Bronchial epithelial cell (primary cell): ENCODE measurements around the gene KLHDC8A. TPM values are rescaled to one million over a fixed set of nuclear protein-coding genes. Genes with fewer than 3 reads are reported as not detected.

Experiments
- DNase-seq: peaks from one replicate; pipeline ENCODE4 v3.0.0-alpha.2; 2010; ENCODE audit warnings: low read depth
- FAIRE-seq: peaks from 2 replicates; lab custom pipeline; 2011; peaks lifted over from hg19 to GRCh38; lab: Jason Lieb, UNC
- H3K27me3 ChIP-seq: 2 replicates; pipeline ENCODE4 v1.5.1; 2011; ENCODE audit warnings: low read length; ENCODE audit not compliant: control insufficient read depth, insufficient read depth
- H3K36me3 ChIP-seq: 2 replicates; pipeline ENCODE4 v1.5.1; 2011; ENCODE audit warnings: low read length; ENCODE audit not compliant: control insufficient read depth, insufficient read depth
- H3K4me3 ChIP-seq: 2 replicates; pipeline ENCODE4 v1.5.1; 2011; ENCODE audit warnings: mild to moderate bottlenecking, low read depth, low read length, control low read depth
- total RNA-seq: library from RNA; depleted of rRNA; stranded (reverse); fragments of >200 nt; gene quantifications from 2 replicates; pipeline ENCODE4 v1.2.1, GENCODE V29; 2014
- TF ChIP-seq, protein P1 (sequence below): IDR thresholded peaks from 2 replicates; pipeline ENCODE4 v1.5.1; 2011; ENCODE audit warnings: mild to moderate bottlenecking, moderate library complexity, low read length, control low read depth, inconsistent platforms; ENCODE audit not compliant: insufficient read depth, severe bottlenecking

The KLHDC8A gene
- total RNA-seq, 1 donor from 2014 or later = not detected

DNA sequence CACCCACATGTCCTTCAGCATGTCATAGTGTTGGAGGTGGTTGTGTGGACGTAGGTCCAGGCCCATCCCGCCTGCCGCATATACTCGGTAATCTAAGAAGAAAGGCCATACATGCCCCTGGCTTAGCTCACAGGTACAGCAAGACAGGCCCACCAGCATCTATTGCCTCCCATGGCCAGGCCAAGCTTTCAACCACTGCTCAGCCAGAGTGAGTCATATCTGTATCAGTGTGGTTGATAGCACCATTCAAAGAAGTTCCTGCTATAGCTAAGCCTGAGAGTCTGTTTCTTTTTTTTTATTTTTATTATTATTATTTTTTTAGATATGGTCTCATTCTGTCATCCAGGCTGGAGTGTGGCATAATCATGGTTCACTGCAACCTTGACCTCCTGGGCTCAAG, 17.0 kb downstream of the KLHDC8A start:
- Histone ChIP-seq H3K27me3 (peaks cover 16% of the 10 kb centered on the region), H3K36me3 (no peaks in the 10 kb centered on the region), H3K4me3 (no peak overlapping the region)
- DNase-seq (no peak), FAIRE-seq (no peak)
- TF ChIP-seq, protein P1, sequence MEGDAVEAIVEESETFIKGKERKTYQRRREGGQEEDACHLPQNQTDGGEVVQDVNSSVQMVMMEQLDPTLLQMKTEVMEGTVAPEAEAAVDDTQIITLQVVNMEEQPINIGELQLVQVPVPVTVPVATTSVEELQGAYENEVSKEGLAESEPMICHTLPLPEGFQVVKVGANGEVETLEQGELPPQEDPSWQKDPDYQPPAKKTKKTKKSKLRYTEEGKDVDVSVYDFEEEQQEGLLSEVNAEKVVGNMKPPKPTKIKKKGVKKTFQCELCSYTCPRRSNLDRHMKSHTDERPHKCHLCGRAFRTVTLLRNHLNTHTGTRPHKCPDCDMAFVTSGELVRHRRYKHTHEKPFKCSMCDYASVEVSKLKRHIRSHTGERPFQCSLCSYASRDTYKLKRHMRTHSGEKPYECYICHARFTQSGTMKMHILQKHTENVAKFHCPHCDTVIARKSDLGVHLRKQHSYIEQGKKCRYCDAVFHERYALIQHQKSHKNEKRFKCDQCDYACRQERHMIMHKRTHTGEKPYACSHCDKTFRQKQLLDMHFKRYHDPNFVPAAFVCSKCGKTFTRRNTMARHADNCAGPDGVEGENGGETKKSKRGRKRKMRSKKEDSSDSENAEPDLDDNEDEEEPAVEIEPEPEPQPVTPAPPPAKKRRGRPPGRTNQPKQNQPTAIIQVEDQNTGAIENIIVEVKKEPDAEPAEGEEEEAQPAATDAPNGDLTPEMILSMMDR = no peak

DNA sequence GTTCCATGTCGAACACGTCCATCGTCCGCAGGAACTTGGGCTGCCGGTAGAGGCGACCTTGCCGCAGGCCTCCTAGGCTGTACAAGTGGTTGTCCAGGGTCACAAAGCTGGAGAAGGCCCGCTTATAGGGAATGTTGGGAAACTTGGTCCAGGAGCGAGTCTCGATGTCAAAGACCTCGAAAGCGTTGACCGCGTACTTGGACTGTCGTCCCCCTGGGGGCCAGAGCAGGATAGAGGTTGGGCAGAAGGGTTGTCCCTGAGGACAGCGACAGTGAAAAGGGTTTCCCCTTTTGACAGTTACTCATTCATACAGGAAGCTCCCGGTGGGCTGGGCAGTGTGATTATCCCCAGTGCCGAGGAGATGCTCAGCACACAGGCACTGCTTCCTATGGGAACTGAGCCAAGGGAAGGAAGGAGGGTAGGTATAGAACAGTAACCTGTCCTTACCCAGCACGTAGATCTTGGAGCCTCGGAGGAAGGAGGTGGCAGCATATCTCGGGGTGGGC, 17.5 kb downstream of the KLHDC8A start:
- no peak for FAIRE-seq
- no peak overlapping the region for H3K4me3 ChIP-seq
- H3K27me3 ChIP-seq = peaks cover 15% of the 10 kb centered on the region
- H3K36me3 ChIP-seq = no peaks in the 10 kb centered on the region
- DNase-seq = no peak
- TF ChIP-seq, protein P1 = no peak

DNA sequence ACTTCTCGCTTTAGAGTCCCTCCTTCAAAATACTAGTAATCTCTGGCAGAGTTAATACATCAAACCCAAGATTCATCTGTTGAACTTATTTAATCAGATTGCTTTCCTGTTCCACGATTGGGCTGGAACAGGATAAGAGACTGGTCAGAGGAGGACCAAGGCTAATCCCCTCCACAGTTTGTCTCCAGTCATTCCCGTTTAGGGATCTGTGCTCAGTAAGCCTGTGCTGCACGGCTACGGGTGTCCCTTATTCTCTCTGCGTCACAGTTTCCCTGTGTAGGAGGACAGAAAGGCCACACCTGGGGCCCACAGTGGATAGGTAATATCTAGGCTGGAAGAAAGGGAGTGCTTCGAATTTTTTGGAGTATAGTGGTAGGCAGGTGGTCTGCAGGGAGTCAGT, 18.7 kb downstream of the KLHDC8A start:
- Histone ChIP-seq H3K36me3 (no peaks in the 10 kb centered on the region), H3K4me3 (no peak overlapping the region), H3K27me3 (peaks cover 14% of the 10 kb centered on the region)
- TF ChIP-seq, protein P1 = no peak
- no peak for DNase-seq
- no peak for FAIRE-seq

DNA sequence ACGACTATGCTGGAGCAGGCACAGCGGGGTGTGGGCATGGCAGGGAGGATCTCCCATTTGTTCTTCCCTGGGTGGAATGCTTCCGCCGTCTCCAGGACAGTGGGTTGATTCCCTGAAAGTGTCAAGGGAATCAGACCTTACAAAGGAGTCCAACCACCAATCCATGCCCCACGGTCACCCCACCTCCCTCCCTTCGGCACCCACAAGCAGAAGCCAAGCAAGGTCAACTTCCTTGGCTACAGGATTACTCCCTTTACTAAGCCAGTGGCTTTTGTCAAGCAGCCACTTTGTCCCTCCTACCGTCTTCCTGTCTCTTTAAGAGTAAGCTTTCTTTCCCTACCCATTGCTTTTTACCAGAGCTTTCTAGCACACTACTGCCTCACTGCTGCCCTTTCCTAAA, 19.2 kb downstream of the KLHDC8A start:
- TF ChIP-seq, protein P1 = no peak
- DNase-seq (no peak), FAIRE-seq (no peak)
- peaks cover 9% of the 10 kb centered on the region for H3K27me3 ChIP-seq
- H3K36me3 ChIP-seq = no peaks in the 10 kb centered on the region
- no peak overlapping the region for H3K4me3 ChIP-seq

DNA sequence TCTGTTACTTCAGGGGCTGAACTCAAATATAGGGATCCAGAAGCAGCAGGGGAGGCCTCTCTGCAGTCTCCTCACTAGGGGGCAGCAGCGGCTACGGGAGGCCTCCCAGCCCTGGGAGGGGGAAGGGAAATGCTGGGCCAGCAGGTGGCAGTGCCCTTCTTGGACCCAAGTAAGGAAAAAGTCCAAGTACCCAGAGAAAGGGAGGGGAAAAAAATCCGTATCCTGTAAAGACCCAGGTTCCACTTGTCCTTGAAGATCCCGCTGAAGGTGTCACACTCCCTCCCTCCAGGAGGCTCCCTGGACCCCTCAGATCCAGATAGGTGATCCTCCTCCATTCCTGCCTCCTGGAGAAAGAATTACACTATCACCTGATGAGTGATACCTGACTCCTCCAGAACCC, 21.0 kb downstream of the KLHDC8A start:
- Histone ChIP-seq H3K36me3 (no peaks in the 10 kb centered on the region), H3K27me3 (peaks cover 12% of the 10 kb centered on the region), H3K4me3 (no peak overlapping the region)
- DNase-seq (peak; percentile 74), FAIRE-seq (no peak)
- TF ChIP-seq, protein P1 = peak; percentile 98
